ENCODE measurements around the gene ANKZF1.
A peak's percentile ranks its signal among the peaks of the same experiment; 100 is the strongest.

ANKZF1 gene

GRCh38 chr2:219245148-219245898 lies 15.7 kb downstream of the ANKZF1 start, which contains the start of the genes GLB1L and STK16:
Gene GLB1L, minus strand, starts transcription at chr2:219245444. Its CDS starts 1,871 bp downstream, at chr2:219243573.
Gene STK16, plus strand, starts transcription at chr2:219245479. Its CDS starts 521 bp downstream, at chr2:219246000.
- TF ChIP-seq CTCF (IDR thresholded peaks at IDR 0.05; ENCODE audit: low read depth, low read length), result no peak
- DNase-seq (ENCODE audit: extremely low read depth, low read depth), result peak; percentile 84

GRCh38 chr2:219245899-219246230 lies 16.3 kb downstream of the ANKZF1 start:
- no peak for TF ChIP-seq CTCF (IDR thresholded peaks at IDR 0.05; ENCODE audit: low read depth, low read length)
- no peak for DNase-seq (ENCODE audit: extremely low read depth, low read depth)

DNA sequence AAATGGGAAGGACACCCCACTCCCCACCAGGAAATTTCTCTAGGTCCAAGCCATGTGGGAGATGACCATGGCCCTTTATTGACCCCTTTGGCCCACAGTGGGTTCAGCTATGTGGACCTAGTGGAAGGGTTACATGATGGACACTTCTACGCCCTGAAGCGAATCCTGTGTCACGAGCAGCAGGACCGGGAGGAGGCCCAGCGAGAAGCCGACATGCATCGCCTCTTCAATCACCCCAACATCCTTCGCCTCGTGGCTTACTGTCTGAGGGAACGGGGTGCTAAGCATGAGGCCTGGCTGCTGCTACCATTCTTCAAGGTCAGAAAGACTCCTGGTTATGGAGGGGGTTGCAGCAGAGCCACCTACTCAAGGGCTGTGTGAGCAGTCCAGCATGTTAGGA lies 17.0 kb downstream of the ANKZF1 start:
- no peak for DNase-seq (ENCODE audit: extremely low read depth, low read depth)
- TF ChIP-seq CTCF (IDR thresholded peaks at IDR 0.05; ENCODE audit: low read depth, low read length), result no peak

- TF ChIP-seq CTCF (IDR thresholded peaks at IDR 0.05; ENCODE audit: low read depth, low read length), result no peak
- DNase-seq (ENCODE audit: extremely low read depth, low read depth), result no peak
Observed at GRCh38 chr2:219247678-219248642, 18.4 kb downstream of the ANKZF1 start.

- TF ChIP-seq CTCF (IDR thresholded peaks at IDR 0.05; ENCODE audit: low read depth, low read length), result no peak
- no peak for DNase-seq (ENCODE audit: extremely low read depth, low read depth)
Observed at GRCh38 chr2:219248845-219249202, 19.2 kb downstream of the ANKZF1 start.

- TF ChIP-seq CTCF (IDR thresholded peaks at IDR 0.05; ENCODE audit: low read depth, low read length), result no peak
- DNase-seq (ENCODE audit: extremely low read depth, low read depth), result peak; percentile 52
Observed at GRCh38 chr2:219249203-219249980, 19.8 kb downstream of the ANKZF1 start.

Measured in AG09319 (cell line).